SKM-1 treated with dmso at 0.1 percent for 144 hours (cell line): ENCODE data around the gene COL26A1.
"Not testable (repeated sequence)": the region's sequence is repeated elsewhere in the genome, so short reads cannot be mapped to it uniquely, and the experiment has no call there.

ENCODE experiments used
- DNase-seq: peaks from one replicate; lab custom pipeline; 2025; ENCODE audit not compliant: unreplicated experiment; lab: John Stamatoyannopoulos, UW

Gene COL26A1

GRCh38 chr7:101362334-101363195 lies at the start of gene COL26A1:
TSS of gene COL26A1 (plus strand) at chr7:101362875. CDS start at chr7:101363033, 158 bp downstream.
- DNase-seq: no peak

DNA sequence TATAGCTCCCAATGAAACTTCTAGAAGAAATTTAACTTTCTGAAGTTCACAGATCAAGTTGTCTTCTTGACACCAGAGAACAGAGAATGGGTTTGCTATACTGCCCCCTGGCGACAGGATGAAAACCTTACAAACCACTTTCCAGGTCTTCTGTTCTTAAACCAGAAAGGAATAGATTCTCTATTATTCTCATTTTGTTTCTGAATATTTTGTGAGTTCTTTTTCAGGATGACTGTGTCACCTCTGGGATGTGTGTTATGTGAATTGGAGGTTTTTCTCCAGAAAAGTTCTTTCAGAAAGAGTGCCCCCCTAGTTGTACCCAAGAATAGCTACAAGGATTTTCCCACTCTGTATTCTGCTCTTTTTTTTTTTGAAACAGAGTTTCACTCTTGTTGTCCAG lies 47.3 kb upstream of the COL26A1 start:
- peak; percentile 20 for DNase-seq

- no peak for DNase-seq
Observed at GRCh38 chr7:101319401-101319800, 43.3 kb upstream of the COL26A1 start.

GRCh38 chr7:101321491-101322401 lies 40.9 kb upstream of the COL26A1 start, which contains the start of gene IFT22:
TSS of gene IFT22 (minus strand) at chr7:101321812. CDS start at chr7:101321709, 103 bp downstream.
- peak; percentile 89 for DNase-seq

- no peak for DNase-seq
Observed at GRCh38 chr7:101328159-101328558, 34.5 kb upstream of the COL26A1 start.

DNA sequence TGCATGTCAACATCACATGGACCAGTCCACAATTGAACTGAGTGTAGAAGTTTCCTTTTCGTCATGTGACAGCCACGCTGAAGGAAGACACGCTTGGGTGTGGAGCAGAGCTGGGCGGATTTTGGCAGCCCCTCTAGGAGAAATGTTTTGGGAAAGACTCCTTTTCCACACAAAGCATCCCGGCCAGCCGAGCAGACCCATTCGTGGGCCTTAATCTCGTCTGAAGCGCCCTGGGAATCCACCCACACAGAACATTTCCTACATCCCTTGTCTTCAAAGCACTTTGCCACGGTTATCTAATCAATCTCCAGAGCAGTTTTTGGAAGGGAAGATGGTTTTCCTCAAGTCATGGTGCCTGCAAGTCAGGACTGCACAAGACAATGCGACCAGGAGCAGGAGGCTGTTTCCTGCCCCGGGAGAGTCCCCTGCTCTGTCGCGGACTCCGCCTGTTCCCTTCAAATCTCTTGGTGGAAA lies 32.6 kb upstream of the COL26A1 start:
- DNase-seq: no peak

GRCh38 chr7:101332026-101332425 lies 30.6 kb upstream of the COL26A1 start:
- DNase-seq: no peak

GRCh38 chr7:101333912-101334311 lies 28.8 kb upstream of the COL26A1 start:
- peak; percentile 71 for DNase-seq

GRCh38 chr7:101340379-101340778 lies 22.3 kb upstream of the COL26A1 start:
- no peak for DNase-seq

DNA sequence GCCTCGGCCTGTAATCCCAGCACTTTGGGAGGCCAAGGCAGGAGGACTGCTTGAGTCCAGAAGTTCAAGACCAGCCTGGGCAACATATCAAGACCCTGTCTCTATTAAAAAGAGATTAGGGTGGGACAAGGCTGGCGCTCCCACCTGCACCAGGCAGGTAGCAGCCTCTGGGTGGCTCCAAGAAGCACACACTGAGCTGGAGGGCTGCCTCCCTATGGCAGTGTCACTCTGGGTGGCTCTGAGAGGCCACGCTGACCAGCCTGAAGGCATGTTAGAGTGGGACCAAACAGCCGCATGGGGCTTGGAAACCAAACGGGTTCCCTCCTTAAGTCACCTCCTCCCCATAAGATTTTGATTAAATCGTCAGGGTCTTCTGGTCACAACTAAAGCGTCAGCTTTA lies 19.8 kb upstream of the COL26A1 start:
- no peak for DNase-seq

DNA sequence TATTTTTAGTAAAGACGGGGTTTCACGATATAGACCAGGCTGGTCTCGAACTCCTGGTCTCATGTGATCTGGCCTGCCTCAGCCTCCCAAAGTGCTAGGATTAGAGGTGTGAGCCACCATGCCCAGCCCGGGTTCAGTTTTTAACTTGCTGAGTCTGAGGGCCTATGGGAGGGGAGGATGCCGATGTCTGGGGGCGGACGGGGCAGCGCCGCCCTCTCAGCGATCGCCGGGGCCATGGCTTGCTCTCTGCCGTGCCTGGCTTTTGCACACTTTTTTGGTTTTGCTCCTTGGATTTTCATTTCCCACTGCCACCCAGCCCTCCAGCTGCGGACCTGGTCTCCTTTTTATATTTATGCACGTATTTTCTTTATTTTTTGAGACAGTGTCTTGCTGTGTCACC lies 15.2 kb upstream of the COL26A1 start:
- no peak for DNase-seq

DNA sequence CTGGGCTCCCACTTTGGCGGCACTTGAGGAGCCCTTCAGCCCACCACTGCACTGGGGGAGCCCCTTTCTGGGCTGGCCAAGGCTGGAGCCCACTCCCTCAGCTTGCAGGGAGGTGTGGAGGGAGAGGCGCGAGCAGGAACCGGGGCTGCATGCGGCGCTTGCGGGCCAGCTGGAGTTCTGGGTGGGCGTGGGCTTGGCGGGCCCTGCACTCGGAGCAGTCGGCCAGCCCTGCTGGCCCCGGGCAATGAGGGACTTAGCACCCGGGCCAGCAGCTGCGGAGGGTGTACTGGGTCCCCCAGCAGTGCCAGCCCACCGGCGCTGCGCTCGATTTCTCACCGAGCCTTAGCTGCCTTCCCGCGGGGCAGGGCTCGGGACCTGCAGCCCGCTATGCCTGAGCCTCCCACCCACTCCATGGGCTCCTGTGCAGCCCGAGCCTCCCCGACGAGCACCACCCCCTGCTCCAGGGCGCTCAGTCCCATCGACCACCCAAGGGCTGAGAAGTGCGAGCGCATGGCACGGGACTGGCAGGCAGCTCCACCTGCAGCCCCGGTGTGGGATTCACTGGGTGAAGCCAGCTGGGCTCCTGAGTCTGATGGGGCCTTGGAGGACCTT lies 14.1 kb upstream of the COL26A1 start:
- not testable (repeated sequence) for DNase-seq

- DNase-seq: not testable (repeated sequence)
Observed at GRCh38 chr7:101349300-101349699, 13.4 kb upstream of the COL26A1 start.

- no peak for DNase-seq
Observed at GRCh38 chr7:101352920-101353308, 9.8 kb upstream of the COL26A1 start.

DNA sequence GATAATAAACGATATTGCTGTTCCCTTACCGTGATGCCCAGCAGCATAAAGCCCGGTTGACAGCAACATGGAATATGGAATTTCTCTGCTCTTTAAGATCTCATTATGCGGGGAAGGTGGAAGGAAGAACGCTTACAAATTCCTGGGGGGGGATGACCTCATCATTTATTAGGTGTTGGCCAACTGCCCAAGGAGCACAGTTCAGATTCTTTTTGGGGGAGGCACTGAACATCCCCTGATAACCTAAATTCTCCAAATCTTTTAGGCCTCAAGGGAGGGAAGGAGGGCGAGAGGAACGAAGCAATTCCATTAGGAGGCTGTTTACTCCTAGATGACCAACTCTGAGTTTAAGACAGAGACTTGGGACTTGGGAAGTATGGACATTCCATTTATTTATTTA lies 5.2 kb upstream of the COL26A1 start:
- no peak for DNase-seq

- no peak for DNase-seq
Observed at GRCh38 chr7:101363196-101363733, 590 bp downstream of the COL26A1 start.

DNA sequence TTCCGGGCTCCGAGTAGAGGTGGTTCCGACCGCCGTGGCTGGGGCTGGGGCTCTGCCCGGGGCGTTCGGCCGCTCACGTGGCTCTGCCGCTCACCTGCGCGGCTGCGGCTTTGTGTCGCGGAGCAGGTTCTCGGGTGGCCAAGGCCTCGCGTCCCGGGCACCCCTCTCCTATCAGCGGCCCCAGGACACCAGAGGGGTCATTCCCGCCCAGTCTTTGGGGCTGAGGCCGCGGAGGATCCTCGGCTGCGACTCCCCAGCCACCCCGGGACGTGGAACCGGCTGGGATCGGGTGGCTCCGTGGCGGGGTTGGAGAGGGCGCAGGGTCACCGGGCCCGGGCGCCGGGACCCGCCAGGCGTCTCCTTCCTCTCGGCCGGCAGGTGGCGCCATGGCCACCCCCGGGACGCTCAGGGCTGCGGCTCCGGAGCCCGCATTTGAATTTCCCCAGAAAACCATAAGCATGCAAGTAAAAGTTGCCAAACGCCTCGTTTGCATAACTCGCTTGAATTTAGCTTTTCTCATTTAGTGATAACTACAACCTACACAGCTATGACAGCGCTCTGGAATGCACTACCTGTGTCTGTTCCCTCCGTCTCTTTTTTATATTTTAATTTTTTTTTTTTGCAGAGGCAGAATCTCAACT lies 1.2 kb downstream of the COL26A1 start:
- DNase-seq: peak; percentile 69

DNA sequence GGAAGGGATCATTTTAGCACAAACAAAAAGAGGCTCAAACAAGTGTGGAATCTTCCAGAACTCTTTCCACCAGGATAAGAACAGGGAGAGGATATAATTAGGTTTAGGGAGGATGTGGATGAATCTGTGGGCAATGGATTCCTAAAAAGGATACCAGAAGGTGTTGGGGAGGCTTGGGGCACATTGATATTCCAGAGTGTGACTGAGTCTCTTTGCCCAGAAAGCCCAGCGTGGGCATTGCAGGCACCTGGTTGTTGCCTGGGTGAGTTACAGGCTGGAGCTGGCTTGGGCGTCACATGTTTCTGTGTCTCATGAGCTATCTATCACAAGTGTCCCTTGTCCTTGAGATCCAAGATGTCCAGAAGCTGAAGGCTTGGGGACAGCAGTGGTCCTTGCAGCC lies 3.3 kb downstream of the COL26A1 start:
- DNase-seq: no peak

DNA sequence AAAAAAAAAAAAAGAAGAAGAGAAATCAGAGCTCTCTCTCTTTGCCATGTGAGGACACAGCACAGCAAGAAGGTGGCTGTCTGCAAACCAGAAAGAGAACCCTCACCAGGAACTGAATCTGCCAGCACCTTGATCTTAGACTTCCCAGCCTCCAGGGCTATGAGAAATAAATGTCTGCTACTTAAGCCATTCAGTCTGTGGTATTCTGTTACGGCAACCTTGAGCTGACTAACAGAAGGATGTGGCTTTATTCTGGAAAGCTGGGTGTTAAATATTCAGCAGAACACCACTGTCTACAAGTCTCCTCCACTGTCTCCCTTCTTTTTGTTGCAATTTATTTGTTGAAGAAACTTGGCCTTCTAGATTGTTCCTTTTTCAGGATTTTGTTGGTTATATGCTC lies 5.0 kb downstream of the COL26A1 start:
- no peak for DNase-seq

GRCh38 chr7:101368422-101369165 lies 5.9 kb downstream of the COL26A1 start:
- no peak for DNase-seq
